ENCODE data around the gene NPAS1. TPM values are rescaled to one million over a fixed set of nuclear protein-coding genes. Genes with fewer than 3 reads are reported as not detected.

NPAS1 gene
- total RNA-seq, 2 experiments from 2014 or later = 1.1 to 2.1 TPM

DNA sequence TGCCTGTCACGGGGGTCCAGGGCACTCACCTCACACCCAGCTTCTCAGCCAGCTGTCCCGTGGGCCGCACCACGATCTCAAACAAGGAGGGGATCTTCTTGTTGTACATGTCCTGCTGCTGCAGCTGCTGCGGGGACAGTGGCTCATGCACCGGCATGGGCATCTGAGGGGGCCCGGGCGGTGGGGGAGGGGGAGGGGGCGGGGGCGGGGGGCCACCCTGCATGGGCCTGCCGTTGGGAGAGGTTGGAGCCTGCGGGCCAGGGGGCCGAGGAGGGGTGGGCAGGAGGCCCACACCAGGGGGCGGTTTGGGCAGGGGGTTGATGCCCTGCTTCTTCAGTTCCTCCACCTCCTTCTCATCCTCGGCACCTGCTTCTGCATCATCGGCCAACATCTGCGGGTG is 52.7 kb downstream of the NPAS1 start:
- H3K4me3 ChIP-seq (ENCODE audit: low read length) = no peak overlapping the region
- no peaks in the 10 kb centered on the region for H3K9me3 Mint-ChIP-seq
- no peaks in the 10 kb centered on the region for H3K9me3 ChIP-seq (ENCODE audit: control insufficient read depth in 1 of 2, insufficient read depth in 1 of 2, low read length in 2 of 2)
- ATAC-seq (ENCODE audit: poor library complexity) = no peak
- ChIA-PET CTCF (no interaction called here), POLR2A (no interaction called here)
- DNase-seq = no peak
- peaks cover 86% of the 10 kb centered on the region for H3K36me3 ChIP-seq (ENCODE audit: insufficient read depth, low read length)
- peaks cover 78% of the 10 kb centered on the region for H3K36me3 Mint-ChIP-seq (ENCODE audit: low read depth)
- no peak overlapping the region for H3K4me3 Mint-ChIP-seq
- H3K4me1 ChIP-seq (ENCODE audit: insufficient read depth, low read length) = peaks cover 4% of the 10 kb centered on the region
- no peak overlapping the region for H3K27ac ChIP-seq (ENCODE audit: low read depth in 1 of 2, low read length in 2 of 2)
- H3K4me1 Mint-ChIP-seq (ENCODE audit: low read depth) = peaks cover 6% of the 10 kb centered on the region
- intact Hi-C loops (cut with DNase I, micrococcal nuclease) = no loop called here
- TF ChIP-seq CTCF (IDR thresholded peaks at IDR 0.05) = no peak
- H3K27me3 ChIP-seq (ENCODE audit: control insufficient read depth in 1 of 2, insufficient read depth in 2 of 2, low read length in 2 of 2) = no peaks in the 10 kb centered on the region
- no peak overlapping the region for H3K27ac Mint-ChIP-seq
- H3K27me3 Mint-ChIP-seq = no peaks in the 10 kb centered on the region

GRCh38 chr19:47073574-47073973 is 53.9 kb downstream of the NPAS1 start:
- TF ChIP-seq CTCF (IDR thresholded peaks at IDR 0.05) = no peak
- ChIA-PET POLR2A (no interaction called here), CTCF (no interaction called here)
- intact Hi-C loops (cut with DNase I, micrococcal nuclease) = no loop called here
- Mint-ChIP-seq H3K36me3 (ENCODE audit: low read depth) (peaks cover 77% of the 10 kb centered on the region), H3K9me3 (no peaks in the 10 kb centered on the region), H3K27ac (no peak overlapping the region), H3K4me3 (no peak overlapping the region), H3K4me1 (ENCODE audit: low read depth) (peaks cover 6% of the 10 kb centered on the region), H3K27me3 (no peaks in the 10 kb centered on the region)
- Histone ChIP-seq H3K9me3 (ENCODE audit: control insufficient read depth in 1 of 2, insufficient read depth in 1 of 2, low read length in 2 of 2) (no peaks in the 10 kb centered on the region), H3K4me1 (ENCODE audit: insufficient read depth, low read length) (peaks cover 4% of the 10 kb centered on the region), H3K4me3 (ENCODE audit: low read length) (no peak overlapping the region), H3K27me3 (ENCODE audit: control insufficient read depth in 1 of 2, insufficient read depth in 2 of 2, low read length in 2 of 2) (no peaks in the 10 kb centered on the region), H3K36me3 (ENCODE audit: insufficient read depth, low read length) (peaks cover 74% of the 10 kb centered on the region), H3K27ac (ENCODE audit: low read depth in 1 of 2, low read length in 2 of 2) (no peak overlapping the region)
- no peak for ATAC-seq (ENCODE audit: poor library complexity)
- DNase-seq = no peak

GRCh38 chr19:47074621-47075020 is 55.0 kb downstream of the NPAS1 start:
- H3K36me3 ChIP-seq (ENCODE audit: insufficient read depth, low read length) = peaks cover 67% of the 10 kb centered on the region
- peaks cover 6% of the 10 kb centered on the region for H3K4me1 Mint-ChIP-seq (ENCODE audit: low read depth)
- POLR2A ChIA-PET = no interaction called here
- peaks cover 76% of the 10 kb centered on the region for H3K36me3 Mint-ChIP-seq (ENCODE audit: low read depth)
- no peak overlapping the region for H3K4me3 ChIP-seq (ENCODE audit: low read length)
- H3K27me3 ChIP-seq (ENCODE audit: control insufficient read depth in 1 of 2, insufficient read depth in 2 of 2, low read length in 2 of 2) = no peaks in the 10 kb centered on the region
- intact Hi-C loops (cut with DNase I, micrococcal nuclease) = loop anchor here (5.0 kb wide), 2 partner anchors 38 to 138 kb away; partner anchors contain the start of gene ZC3H4 (in 1 of the 2)
- CTCF ChIA-PET = no interaction called here
- no peaks in the 10 kb centered on the region for H3K9me3 Mint-ChIP-seq
- no peak for DNase-seq
- no peaks in the 10 kb centered on the region for H3K9me3 ChIP-seq (ENCODE audit: control insufficient read depth in 1 of 2, insufficient read depth in 1 of 2, low read length in 2 of 2)
- no peak overlapping the region for H3K27ac Mint-ChIP-seq
- H3K4me1 ChIP-seq (ENCODE audit: insufficient read depth, low read length) = peaks cover 4% of the 10 kb centered on the region
- H3K27me3 Mint-ChIP-seq = no peaks in the 10 kb centered on the region
- H3K27ac ChIP-seq (ENCODE audit: low read depth in 1 of 2, low read length in 2 of 2) = no peak overlapping the region
- TF ChIP-seq CTCF (IDR thresholded peaks at IDR 0.05) = no peak
- H3K4me3 Mint-ChIP-seq = no peak overlapping the region
- no peak for ATAC-seq (ENCODE audit: poor library complexity)

All from CD4-positive, alpha-beta T cell (primary cell).